GM21381 (cell line): ENCODE data around the gene VSIG10.
"Not testable (repeated sequence)": the region's sequence is repeated elsewhere in the genome, so short reads cannot be mapped to it uniquely, and the experiment has no call there.

Source experiments
- ATAC-seq: cut with Tn5 transposase; IDR thresholded peaks from one replicate; pipeline ENCODE4 v1.9.1; 2021; ENCODE audit warnings: mild to moderate bottlenecking, moderate library complexity; ENCODE audit not compliant: unreplicated experiment

The VSIG10 gene

DNA sequence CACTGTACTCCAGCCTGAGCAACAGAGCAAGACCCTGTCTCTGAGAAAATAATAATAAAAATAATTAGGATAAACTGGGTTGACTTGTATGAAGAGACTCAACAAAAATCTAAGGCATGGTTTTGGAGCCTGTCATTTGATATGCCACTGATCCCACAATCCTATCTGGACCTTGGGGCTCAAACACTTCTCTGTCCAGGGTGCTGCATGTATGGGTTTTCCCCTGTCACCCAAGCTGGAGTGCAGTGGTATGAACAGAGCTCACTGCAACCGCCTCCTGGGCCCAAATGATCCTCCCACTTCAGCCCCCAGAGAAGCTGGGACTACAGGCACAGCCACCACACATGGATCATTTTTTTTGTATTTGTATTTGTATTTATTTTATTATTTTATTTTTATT is 5.3 kb upstream of the VSIG10 start:
- ATAC-seq: no peak

DNA sequence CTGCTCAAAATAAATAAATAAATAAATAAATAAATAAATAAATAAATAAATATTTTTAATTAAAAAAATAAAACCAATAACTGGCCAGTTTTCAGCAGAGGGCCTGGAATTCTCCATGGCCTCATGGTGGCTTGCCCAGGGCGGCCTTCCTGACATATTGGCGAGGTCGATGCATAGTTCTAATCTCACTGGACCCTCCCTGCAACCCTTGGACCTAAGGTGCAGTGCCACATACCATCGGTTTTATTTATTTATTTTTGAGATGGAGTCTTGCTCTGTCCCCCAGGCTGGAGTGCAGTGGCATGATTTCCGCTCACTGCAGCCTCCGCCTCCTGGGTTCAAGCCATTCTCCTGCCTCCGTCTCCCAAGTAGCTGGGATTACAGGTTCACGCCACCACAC is 3.9 kb upstream of the VSIG10 start:
- no peak for ATAC-seq

DNA sequence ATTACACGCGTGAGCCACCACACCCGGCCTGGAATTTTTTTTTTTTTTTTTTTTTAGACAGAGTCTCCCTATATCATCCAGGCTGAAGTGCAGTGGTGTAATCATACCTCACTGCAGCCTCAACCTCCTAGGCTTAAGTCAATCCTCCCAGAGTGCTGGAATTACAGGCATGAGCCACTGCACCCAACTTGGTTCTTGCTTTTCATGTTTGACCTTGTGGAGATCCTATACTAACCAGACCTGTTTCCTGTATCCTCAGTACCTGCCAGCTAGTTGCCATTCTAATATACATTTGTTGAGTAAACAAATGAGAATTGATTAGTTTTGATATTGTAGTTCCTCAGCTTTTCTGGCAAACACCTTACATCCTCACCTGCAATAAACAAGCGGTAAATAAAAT is 3.2 kb upstream of the VSIG10 start:
- ATAC-seq: no peak

DNA sequence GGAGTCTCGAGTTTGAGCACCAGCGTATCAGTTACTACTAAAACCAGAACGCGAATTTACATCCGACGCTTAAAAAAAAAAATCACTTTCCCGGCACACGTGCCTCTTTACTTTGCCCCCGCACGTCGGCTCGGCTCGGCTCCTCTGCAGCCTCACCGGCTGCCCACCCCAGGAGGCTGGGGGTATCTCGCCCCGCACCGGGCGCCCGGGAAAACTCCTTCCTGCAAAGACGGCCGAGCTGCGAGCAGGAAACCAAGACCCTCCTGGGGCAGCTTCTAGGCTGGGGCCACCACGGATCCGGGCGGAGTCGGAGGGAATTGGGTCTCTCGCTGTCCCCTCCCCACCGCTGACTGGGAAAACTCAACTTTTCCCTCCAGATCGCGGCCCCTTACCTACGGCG is 610 bp downstream of the VSIG10 start:
- ATAC-seq: no peak

DNA sequence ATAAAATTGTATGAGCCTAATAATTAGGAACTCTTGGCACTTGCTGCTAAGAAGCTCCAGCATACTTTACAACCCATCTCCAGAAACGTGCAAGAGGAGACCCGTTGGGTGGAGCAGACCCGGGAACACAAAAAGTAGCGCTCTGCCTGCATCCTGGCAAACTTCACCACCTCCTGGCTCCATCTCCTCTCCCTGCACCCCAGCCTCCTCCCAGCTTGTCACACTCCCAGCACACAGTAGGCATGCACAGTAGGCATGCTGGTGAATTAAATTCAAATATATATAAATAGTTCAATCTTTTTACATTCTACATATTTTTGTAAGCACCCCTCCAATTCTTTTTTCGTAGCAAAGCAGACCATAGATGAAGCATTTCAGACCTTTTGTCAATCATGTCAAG is 1.2 kb downstream of the VSIG10 start:
- no peak for ATAC-seq

DNA sequence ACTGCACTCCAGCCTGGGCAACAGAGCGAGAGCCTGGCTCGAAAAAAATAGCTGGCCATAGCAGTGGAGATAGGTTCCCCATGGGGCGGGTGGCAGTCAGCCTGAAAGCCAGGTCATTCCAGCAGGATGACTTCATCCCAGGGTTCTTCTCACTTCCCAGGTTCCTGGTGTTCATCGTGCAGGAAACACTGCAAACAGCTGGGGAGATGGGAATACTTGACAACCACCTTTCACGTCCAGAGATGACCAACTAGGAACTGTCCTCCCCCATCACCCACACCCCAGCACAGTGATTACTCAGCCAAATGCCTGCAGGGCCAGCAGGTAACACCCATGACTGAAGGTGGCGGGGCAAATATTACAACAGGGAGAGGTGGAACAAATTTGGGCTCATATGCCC is 1.7 kb downstream of the VSIG10 start:
- no peak for ATAC-seq

DNA sequence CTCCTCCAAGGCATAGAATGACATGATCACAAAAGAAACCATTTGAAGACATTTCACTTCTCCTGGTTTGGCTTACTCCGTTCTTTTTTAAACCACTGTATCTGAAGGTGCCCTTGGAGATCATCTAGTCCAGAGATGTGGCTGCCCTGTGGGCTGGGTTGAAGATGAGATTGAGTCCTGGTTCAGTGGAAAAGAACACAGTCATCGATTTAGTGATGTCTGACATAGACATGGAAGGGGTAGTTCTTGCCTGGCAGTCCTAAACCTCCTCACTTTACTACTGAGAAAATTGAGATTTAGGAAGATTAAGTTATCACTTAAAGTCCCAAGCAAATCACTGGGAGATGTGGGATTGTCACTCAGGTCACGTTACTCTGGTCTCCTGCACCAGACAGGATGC is 2.8 kb downstream of the VSIG10 start:
- no peak for ATAC-seq

- ATAC-seq: no peak
Measured at GRCh38 chr12:118098911-118099671, 4.7 kb downstream of the VSIG10 start.

DNA sequence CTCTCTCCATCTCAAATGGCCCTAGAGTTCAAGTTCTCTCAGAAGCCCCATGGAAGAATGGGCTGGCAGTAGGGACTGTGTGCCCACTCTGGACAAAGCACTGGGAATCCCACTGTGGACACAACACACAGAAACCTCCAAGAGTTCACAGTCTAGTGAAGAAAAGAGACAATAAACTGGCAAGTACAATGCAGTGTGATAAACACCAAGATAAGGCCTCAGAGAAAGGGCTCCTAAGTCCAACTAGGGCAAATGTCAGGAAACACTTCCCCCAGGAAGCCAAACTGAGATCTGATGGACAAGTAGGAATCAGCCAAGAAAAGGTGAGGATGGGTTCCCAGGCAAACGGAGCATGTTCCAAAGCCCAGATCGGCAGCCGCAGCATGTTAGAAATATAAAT is 5.4 kb downstream of the VSIG10 start:
- ATAC-seq: no peak

GRCh38 chr12:118094039-118094438 is 9.8 kb downstream of the VSIG10 start:
- no peak for ATAC-seq

DNA sequence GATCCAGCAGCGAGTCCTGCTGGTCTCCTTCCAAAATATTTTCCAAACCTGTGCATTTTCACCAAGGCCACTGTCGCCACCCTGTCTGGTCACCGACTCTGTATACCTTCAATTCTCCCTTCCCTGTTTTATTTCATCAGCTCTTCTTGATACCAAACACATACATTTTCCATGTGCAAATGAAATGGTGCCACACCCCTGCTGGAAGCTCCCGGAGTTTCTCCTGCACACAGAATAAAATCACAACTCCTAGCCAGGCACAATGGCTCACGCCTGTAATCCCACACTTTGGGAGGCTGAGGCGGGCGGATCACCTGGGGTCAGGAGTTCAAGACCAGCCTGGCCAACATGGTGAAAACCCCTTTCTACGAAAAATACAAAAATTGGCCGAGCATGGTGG is 14.0 kb downstream of the VSIG10 start:
- ATAC-seq: no peak

DNA sequence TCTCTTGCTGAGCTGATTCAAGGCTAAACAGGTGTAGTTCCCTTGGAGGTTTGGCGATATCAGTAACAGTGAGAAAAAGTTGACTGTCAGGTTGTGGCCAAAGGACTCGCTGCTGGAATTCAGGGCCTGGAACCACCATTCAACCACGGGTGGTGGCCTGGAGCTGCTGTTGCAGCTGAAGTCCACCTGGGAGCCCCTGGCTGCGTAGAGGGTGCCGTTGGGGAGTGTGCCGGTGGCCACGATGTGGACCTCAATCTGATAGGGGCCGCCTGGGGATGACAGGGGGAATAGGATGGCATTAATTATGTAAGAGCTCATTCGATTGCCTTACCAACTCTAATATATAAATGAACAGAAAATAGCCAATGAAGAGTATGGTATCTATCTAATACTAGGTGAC is 21.6 kb downstream of the VSIG10 start:
- no peak for ATAC-seq

GRCh38 chr12:118081521-118081920 is 22.3 kb downstream of the VSIG10 start:
- not testable (repeated sequence) for ATAC-seq

DNA sequence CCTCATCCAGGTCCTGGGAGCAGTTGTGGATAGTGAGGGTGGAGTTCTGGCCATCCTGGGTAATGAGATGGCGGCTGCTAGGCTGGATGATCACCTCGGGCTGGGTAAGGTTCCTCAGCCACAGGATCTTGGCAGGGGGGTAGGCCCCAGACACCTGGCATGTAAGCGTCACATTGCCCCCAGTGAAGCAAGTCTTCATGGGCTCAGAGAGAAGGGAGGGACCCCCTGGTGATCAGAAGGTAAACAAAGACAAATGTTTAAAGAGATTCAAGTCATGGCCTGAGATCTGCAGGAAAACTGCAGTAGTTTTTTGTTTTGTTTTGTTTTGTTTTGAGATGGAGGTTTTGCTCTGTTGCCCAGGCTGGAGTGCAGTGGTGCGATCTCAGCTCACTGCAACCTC is 30.0 kb downstream of the VSIG10 start:
- no peak for ATAC-seq

GRCh38 chr12:118070650-118071049 is 33.2 kb downstream of the VSIG10 start:
- no peak for ATAC-seq

DNA sequence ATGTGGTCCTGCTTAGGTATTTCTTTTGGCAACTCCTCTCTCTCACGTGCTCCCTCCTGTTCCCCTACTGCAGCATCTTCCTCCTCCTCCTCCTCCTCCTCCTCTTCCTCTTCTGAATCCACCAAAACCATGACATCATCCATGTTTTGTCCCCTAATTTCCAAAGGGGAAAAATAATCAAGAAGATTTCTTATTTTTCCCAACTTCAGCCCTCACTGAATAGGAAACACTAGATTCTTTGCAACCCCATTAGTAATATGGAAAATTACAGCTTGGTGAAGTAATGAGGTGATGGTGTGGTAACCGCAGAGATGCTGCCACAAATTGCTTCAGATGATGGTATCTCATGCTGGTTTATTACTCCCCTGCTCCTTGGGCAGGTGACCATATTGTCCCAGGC is 35.4 kb downstream of the VSIG10 start:
- ATAC-seq: no peak

GRCh38 chr12:118065380-118065779 is 38.4 kb downstream of the VSIG10 start:
- no peak for ATAC-seq

GRCh38 chr12:118064608-118065007 is 39.2 kb downstream of the VSIG10 start:
- no peak for ATAC-seq

GRCh38 chr12:118063576-118064391 is 40.0 kb downstream of the VSIG10 start:
- no peak for ATAC-seq

GRCh38 chr12:118061873-118062843 is 41.7 kb downstream of the VSIG10 start:
- ATAC-seq: no peak
